KMS-11 (cell line): ENCODE results near the gene MEIOB.

Experiments used
- H2AFZ ChIP-seq: fragments of 200-600 bp; sonication (generic); 2 replicates; pipeline ENCODE4 v1.6.1; 2016; ENCODE audit warnings: antibody characterized with exemption, mixed run types, low read depth
- H3K27ac ChIP-seq: fragments of 200-600 bp; sonication (generic); 2 replicates; pipeline ENCODE4 v1.6.1; 2016; ENCODE audit warnings: mild to moderate bottlenecking, mixed run types
- H3K27me3 ChIP-seq: fragments of 200-600 bp; sonication (generic); 2 replicates; pipeline ENCODE4 v1.6.1; 2017; ENCODE audit warnings: mild to moderate bottlenecking, low read depth, mixed run types, moderate library complexity; ENCODE audit not compliant: insufficient read depth
- H3K36me3 ChIP-seq: fragments of 200-600 bp; sonication (generic); 2 replicates; pipeline ENCODE4 v1.6.1; 2017; ENCODE audit warnings: mild to moderate bottlenecking, mixed run types; ENCODE audit not compliant: insufficient read depth
- H3K4me1 ChIP-seq: fragments of 200-600 bp; sonication (generic); 2 replicates; pipeline ENCODE4 v1.6.1; 2016; ENCODE audit warnings: mild to moderate bottlenecking, low read depth, mixed run types; ENCODE audit not compliant: poor library complexity, severe bottlenecking
- H3K4me2 ChIP-seq: fragments of 200-600 bp; sonication (generic); 2 replicates; pipeline ENCODE4 v1.7.0; 2016; ENCODE audit warnings: mild to moderate bottlenecking, mixed run types
- H3K4me3 ChIP-seq: fragments of 200-600 bp; sonication (generic); IDR thresholded peaks from 2 replicates; pipeline ENCODE4 v1.6.1; 2017; ENCODE audit warnings: low read depth, low read length, mixed read lengths; ENCODE audit not compliant: insufficient read depth
- H3K79me2 ChIP-seq: fragments of 200-600 bp; sonication (generic); 2 replicates; pipeline ENCODE4 v1.6.1; 2016; ENCODE audit warnings: low read depth, mixed run types; ENCODE audit not compliant: insufficient read depth
- H3K9ac ChIP-seq: fragments of 200-600 bp; sonication (generic); 2 replicates; pipeline ENCODE4 v1.6.1; 2016; ENCODE audit warnings: mild to moderate bottlenecking, mixed run types
- H4K20me1 ChIP-seq: fragments of 200-600 bp; sonication (generic); 2 replicates; pipeline ENCODE4 v1.6.1; 2016; ENCODE audit warnings: mild to moderate bottlenecking, mixed run types; ENCODE audit not compliant: insufficient read depth
- TF ChIP-seq, protein P1 (sequence below): fragments of 200-600 bp; sonication (generic); conservative IDR thresholded peaks from 2 replicates; pipeline ENCODE4 v1.6.1; 2017; ENCODE audit warnings: low read depth, mild to moderate bottlenecking, antibody characterized with exemption, low read length, moderate library complexity, mixed read lengths

The MEIOB gene

DNA sequence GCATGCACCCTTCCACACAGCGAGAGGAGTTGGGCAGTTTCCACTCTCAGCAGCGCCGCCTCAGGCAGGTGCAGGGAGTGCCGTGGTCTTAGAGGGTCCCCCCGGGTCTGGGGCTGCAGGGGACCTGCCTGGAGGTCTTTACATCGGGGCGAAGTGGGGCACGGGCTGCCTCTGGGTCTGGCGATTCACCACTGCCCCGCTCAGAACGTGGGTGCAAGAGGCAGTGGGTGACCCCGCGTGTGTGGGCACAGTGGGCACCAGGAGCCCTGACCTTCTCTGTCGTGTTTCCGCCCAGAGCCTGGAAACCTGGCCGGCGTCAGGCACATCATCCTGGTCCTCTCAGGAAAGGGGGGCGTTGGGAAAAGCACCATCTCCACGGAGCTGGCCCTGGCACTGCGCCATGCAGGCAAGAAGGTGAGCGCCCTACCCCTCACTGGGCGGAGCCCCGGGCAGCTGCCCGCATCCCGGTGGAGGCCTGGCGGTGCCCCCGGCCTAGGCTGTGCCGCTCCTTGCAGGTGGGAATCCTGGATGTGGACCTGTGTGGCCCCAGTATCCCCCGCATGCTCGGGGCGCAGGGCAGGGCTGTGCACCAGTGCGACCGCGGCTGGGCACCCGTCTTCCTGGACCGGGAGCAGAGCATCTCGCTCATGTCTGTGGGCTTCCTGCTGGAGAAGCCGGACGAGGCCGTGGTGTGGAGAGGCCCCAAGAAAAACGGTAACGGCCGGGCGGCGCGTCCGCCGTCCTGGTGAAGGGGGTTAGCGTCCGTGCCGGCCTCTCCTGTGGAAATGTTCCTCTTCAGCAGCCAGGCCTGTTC lies 85.5 kb downstream of the MEIOB start:
- no peak overlapping the region for H3K27ac ChIP-seq
- H3K79me2 ChIP-seq, result peaks cover 35% of the 10 kb centered on the region
- no peak overlapping the region for H2AFZ ChIP-seq
- peaks cover 7% of the 10 kb centered on the region for H3K4me1 ChIP-seq
- no peaks in the 10 kb centered on the region for H3K36me3 ChIP-seq
- no peaks in the 10 kb centered on the region for H4K20me1 ChIP-seq
- TF ChIP-seq, protein P1, sequence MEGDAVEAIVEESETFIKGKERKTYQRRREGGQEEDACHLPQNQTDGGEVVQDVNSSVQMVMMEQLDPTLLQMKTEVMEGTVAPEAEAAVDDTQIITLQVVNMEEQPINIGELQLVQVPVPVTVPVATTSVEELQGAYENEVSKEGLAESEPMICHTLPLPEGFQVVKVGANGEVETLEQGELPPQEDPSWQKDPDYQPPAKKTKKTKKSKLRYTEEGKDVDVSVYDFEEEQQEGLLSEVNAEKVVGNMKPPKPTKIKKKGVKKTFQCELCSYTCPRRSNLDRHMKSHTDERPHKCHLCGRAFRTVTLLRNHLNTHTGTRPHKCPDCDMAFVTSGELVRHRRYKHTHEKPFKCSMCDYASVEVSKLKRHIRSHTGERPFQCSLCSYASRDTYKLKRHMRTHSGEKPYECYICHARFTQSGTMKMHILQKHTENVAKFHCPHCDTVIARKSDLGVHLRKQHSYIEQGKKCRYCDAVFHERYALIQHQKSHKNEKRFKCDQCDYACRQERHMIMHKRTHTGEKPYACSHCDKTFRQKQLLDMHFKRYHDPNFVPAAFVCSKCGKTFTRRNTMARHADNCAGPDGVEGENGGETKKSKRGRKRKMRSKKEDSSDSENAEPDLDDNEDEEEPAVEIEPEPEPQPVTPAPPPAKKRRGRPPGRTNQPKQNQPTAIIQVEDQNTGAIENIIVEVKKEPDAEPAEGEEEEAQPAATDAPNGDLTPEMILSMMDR, result no peak
- no peak overlapping the region for H3K9ac ChIP-seq
- H3K4me3 ChIP-seq, result no peak overlapping the region
- no peak overlapping the region for H3K4me2 ChIP-seq
- H3K27me3 ChIP-seq, result no peaks in the 10 kb centered on the region

DNA sequence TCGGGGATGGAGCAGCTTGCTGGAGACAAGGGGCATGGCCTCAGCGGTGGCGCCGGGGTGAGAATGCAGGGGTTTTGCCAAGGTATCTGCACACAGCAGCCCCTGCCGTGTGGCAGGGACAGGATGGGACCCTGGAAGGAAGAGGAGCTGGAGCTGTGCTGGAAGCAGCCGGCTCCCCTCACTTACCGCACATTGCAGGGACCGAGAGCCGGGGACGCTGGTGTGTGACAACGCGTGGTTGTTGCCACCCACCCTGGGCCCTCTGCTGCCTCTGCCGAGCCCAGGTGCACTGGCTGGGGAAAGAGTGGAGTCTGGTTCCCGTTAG lies 86.2 kb downstream of the MEIOB start:
- Histone ChIP-seq H3K4me1 (peaks cover 13% of the 10 kb centered on the region), H2AFZ (no peak overlapping the region), H4K20me1 (no peaks in the 10 kb centered on the region), H3K27ac (no peak overlapping the region), H3K36me3 (no peaks in the 10 kb centered on the region), H3K4me2 (no peak overlapping the region), H3K27me3 (no peaks in the 10 kb centered on the region), H3K79me2 (peaks cover 38% of the 10 kb centered on the region), H3K4me3 (no peak overlapping the region), H3K9ac (no peak overlapping the region)
- TF ChIP-seq, protein P1, result no peak

DNA sequence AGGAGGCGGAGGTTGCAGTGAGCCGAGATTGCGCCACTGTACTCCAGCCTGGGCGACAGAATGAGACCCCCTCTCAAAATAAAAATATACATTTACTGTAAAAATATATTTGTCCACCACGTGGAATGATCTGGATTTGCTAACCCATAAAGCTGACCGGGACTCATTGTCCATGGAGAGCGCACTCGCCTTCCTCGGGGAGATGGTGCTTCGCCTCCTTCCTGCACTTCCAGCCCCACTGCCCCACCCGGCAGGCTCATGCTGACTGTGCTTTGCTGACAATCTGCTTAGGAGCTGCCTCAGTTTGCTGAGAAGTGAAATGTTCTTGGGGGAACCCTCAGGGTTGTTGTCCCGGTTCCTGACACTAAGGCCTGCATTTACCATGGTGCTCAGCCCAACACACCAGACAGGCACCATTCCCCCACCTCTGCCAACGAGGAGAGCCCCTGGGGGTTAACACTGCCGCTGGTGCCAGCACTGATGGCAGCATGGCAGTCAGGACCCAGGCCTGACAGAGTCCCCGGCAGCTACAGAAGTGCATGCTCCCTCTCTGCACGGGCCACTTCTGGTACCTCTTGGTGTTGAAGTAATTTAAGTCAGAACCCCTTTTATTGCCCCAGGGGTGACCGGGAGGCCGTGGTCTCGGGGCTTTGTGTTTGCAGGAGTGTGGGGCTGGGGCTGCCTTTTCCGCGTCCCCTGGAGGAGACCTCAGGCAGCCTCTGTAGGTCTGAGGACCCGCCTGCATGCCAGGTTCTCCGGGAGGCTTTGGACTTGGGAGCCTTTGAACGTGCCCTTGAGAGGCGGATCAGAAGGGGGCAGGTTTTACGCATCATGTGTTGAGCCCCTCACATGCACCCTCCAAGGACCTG lies 86.8 kb downstream of the MEIOB start:
- H3K4me2 ChIP-seq, result no peak overlapping the region
- no peak overlapping the region for H3K9ac ChIP-seq
- H3K4me1 ChIP-seq, result peaks cover 14% of the 10 kb centered on the region
- H3K27me3 ChIP-seq, result no peaks in the 10 kb centered on the region
- no peaks in the 10 kb centered on the region for H4K20me1 ChIP-seq
- H3K4me3 ChIP-seq, result no peak overlapping the region
- H3K27ac ChIP-seq, result no peak overlapping the region
- H2AFZ ChIP-seq, result no peak overlapping the region
- H3K79me2 ChIP-seq, result peaks cover 43% of the 10 kb centered on the region
- TF ChIP-seq, protein P1, result no peak
- H3K36me3 ChIP-seq, result no peaks in the 10 kb centered on the region
